GM12891 (cell line): ENCODE measurements around the gene FNDC3B.

Experiments used
- POLR2A ChIP-seq: IDR thresholded peaks from 2 replicates; pipeline ENCODE4 v1.6.1; 2011; ENCODE audit warnings: low read depth, low read length, control low read depth
- POLR2AphosphoS5 ChIP-seq: IDR thresholded peaks from 2 replicates; pipeline ENCODE4 v1.6.1; 2011; ENCODE audit warnings: low read depth, low read length, control low read depth
- SPI1 ChIP-seq: IDR thresholded peaks from 2 replicates; pipeline ENCODE4 v1.6.1; 2011; ENCODE audit warnings: low read depth, low read length, control low read depth
- TAF1 ChIP-seq: IDR thresholded peaks from 2 replicates; pipeline ENCODE4 v1.6.1; 2011; ENCODE audit warnings: low read depth, low read length, control low read depth

- TF ChIP-seq POLR2A: no peak
- TF ChIP-seq TAF1: no peak
- no peak for TF ChIP-seq POLR2AphosphoS5
- no peak for TF ChIP-seq SPI1
Measured at GRCh38 chr3:171996178-171996817, 43.1 kb upstream of the FNDC3B start.
